BLaER1 treated with 17β-estradiol and CSF1 and Interleukin-3, amounts not matched to agents 10 nM and 100 nM (cell line): Measurements from ENCODE around the gene DCP1B.

Experiments
- H3K27ac ChIP-seq, 11 experiments: shearing (Covaris generic); formaldehyde crosslinking; 2 replicates each; pipeline ENCODE4 v1.8.1; 2022
- H3K27me3 ChIP-seq, 11 experiments: shearing (Covaris generic); formaldehyde crosslinking; 2 replicates each; pipeline ENCODE4 v1.8.1; 2022
- H3K36me3 ChIP-seq, 11 experiments: shearing (Covaris generic); formaldehyde crosslinking; 2 replicates each; pipeline ENCODE4 v1.8.1; 2022
- H3K4me1 ChIP-seq, 10 experiments: shearing (Covaris generic); formaldehyde crosslinking; 2 replicates each; pipeline ENCODE4 v1.8.1; 2022
- H3K4me2 ChIP-seq, 11 experiments: shearing (Covaris generic); formaldehyde crosslinking; 2 replicates each; pipeline ENCODE4 v1.8.1; 2022
- H3K4me3 ChIP-seq, 10 experiments: shearing (Covaris generic); formaldehyde crosslinking; 2 replicates each; pipeline ENCODE4 v1.8.1; 2022
- H3K9ac ChIP-seq, 11 experiments: shearing (Covaris generic); formaldehyde crosslinking; 2 replicates each; pipeline ENCODE4 v1.8.1; 2022
- H3K9me3 ChIP-seq, 11 experiments: shearing (Covaris generic); formaldehyde crosslinking; replicated peaks in 1 of 11; 2 replicates each; pipeline ENCODE4 v1.8.1; 2022
- H4K20me1 ChIP-seq, 11 experiments: shearing (Covaris generic); formaldehyde crosslinking; 2 replicates each; pipeline ENCODE4 v1.8.1; 2022
- Cebpa-rat ChIP-seq, 11 experiments: shearing (Covaris generic); IDR thresholded peaks; 2 replicates each; pipeline ENCODE4 v1.8.1; 2022

DCP1B gene

DNA sequence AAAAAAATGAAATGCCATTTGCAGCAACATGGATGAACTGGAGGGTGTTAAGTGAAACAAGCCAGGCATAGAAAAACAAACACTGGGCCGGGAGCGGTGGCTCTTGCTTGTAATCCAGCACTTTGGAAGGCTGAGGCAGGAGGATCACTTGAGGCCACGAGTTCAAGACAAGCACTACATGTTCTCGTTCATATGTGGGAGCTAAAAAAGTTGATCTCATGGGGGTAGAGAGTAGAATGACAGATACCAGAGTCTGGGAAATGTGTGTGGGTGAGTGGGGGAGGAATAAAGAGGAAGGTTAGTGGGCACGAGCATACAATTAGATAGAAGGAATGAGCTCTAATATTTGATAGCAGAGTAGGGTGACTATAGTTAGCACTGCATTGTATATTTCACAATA, 107.3 kb downstream of the DCP1B start:
- Histone ChIP-seq H3K4me3 (no peak overlapping the region), H3K27ac (no peak overlapping the region), H3K4me1 (no peaks in the 10 kb centered on the region), H3K4me2 (no peak overlapping the region), H3K36me3 (peaks cover 0 to 4% (median 0%) of the 10 kb centered on the region in 11 experiments; a peak in 4 of 22 replicates), H3K27me3 (no peaks in the 10 kb centered on the region), H3K9ac (no peak overlapping the region), H4K20me1 (no peaks in the 10 kb centered on the region), H3K9me3 (peaks cover 14 to 36% (median 23%) of the 10 kb centered on the region in 11 experiments)
- 0 out of 22 replicates have a peak, but pooled peaks of 1 of the 11 experiments have one; percentile 13 for TF ChIP-seq Cebpa-rat (IDR thresholded peaks at IDR 0.05)
